Activated CD8-positive, alpha-beta T cell treated with anti-CD3 and anti-CD28 coated beads for 36 hours (primary cell): ENCODE results near the gene SNX12. TPM values are rescaled to one million over a fixed set of nuclear protein-coding genes. Genes with fewer than 3 reads are reported as not detected.
"Not testable (repeated sequence)": the region's sequence is repeated elsewhere in the genome, so short reads cannot be mapped to it uniquely, and the experiment has no call there.

Source experiments
- ATAC-seq: fragments of 200-7000 bp; cut with Tn5 transposase; one replicate; pipeline ENCODE4 v1.10.0; 2021; ENCODE audit warnings: mild to moderate bottlenecking, moderate library complexity
- CTCF ChIA-PET: fragments of 350-600 bp; sonication (Branson Sonifier 250); formaldehyde crosslinking; loops from one replicate; lab custom pipeline; 2021; ENCODE audit warnings: antibody characterized with exemption; lab: Charles Lee
- POLR2A ChIA-PET: fragments of 350-600 bp; sonication (Branson Sonifier 250); formaldehyde crosslinking; loops from one replicate; lab custom pipeline; 2021; ENCODE audit warnings: antibody characterized with exemption; lab: Charles Lee
- DNase-seq: peaks from one replicate; pipeline ENCODE4 v3.0.0-alpha.2; 2020
- H3K27ac Mint-ChIP-seq: one replicate; pipeline ENCODE4 v1.8.0; 2021; ENCODE audit warnings: mild to moderate bottlenecking, mixed read lengths
- H3K27me3 Mint-ChIP-seq: one replicate; pipeline ENCODE4 v1.8.0; 2021; ENCODE audit warnings: mixed read lengths
- H3K36me3 Mint-ChIP-seq: one replicate; pipeline ENCODE4 v1.8.0; 2021; ENCODE audit warnings: low read depth, mixed read lengths
- H3K4me1 Mint-ChIP-seq: one replicate; pipeline ENCODE4 v1.8.0; 2021; ENCODE audit warnings: low read depth, mixed read lengths
- H3K4me3 Mint-ChIP-seq: one replicate; pipeline ENCODE4 v1.8.0; 2021; ENCODE audit warnings: mild to moderate bottlenecking, moderate library complexity, mixed read lengths
- H3K9me3 Mint-ChIP-seq: one replicate; pipeline ENCODE4 v1.8.0; 2021; ENCODE audit warnings: mixed read lengths
- CTCF ChIP-seq: fragments of 200-600 bp; IDR thresholded peaks from one replicate; pipeline ENCODE4 v1.8.0; 2022; ENCODE audit warnings: antibody characterized with exemption, mild to moderate bottlenecking
- intact Hi-C: fragments of 100-400 bp; cut with micrococcal nuclease; formaldehyde crosslinking; loops from one replicate; pipeline ENCODE4 v1.10.0; 2022
- total RNA-seq, 2 experiments: library from RNA; stranded (reverse); gene quantifications; one replicate each; pipeline ENCODE4 v1.2.3, GENCODE V29; 2021

The SNX12 gene
- total RNA-seq, 2 experiments from 2014 or later: 33.5 to 34.6 TPM

DNA sequence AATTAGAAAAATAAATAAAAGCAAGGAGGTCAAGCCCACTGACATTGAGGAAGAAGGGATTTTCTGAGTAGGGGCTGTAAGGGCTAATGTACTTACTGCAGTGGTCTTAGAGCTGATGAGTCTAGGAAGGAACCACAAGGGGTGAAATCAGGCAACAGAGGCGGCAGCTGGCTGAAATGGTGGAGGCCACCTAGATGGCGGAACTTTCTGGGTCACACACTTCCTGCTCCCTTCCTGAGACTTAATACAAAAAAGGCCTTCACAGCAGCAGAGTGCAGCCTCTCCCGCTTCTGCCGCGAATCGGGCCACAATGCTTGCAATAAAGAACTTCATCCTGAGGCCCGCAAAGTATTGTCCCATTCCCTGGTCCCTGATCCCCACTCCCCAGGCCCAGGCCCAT, 15.4 kb downstream of the SNX12 start:
- ATAC-seq: no peak
- Mint-ChIP-seq H3K27me3 (no peaks in the 10 kb centered on the region), H3K4me3 (no peak overlapping the region), H3K4me1 (peaks cover 11% of the 10 kb centered on the region), H3K27ac (no peak overlapping the region), H3K36me3 (peaks cover 10% of the 10 kb centered on the region), H3K9me3 (no peaks in the 10 kb centered on the region)
- ChIA-PET POLR2A (no interaction called here), CTCF (no interaction called here)
- intact Hi-C loops: no loop called here
- no peak for DNase-seq
- TF ChIP-seq CTCF: no peak

- H3K4me3 Mint-ChIP-seq, intact Hi-C loops, POLR2A ChIA-PET, CTCF ChIA-PET, H3K4me1 Mint-ChIP-seq, H3K9me3 Mint-ChIP-seq, H3K27ac Mint-ChIP-seq, H3K27me3 Mint-ChIP-seq, DNase-seq, ATAC-seq, H3K36me3 Mint-ChIP-seq: not testable (repeated sequence)
These were observed 20.2 kb downstream of the SNX12 start for GRCh38 chrX:71047891-71048290.

GRCh38 chrX:71017396-71017939, 50.7 kb downstream of the SNX12 start:
- TF ChIP-seq CTCF: no peak
- intact Hi-C loops: no loop called here
- Mint-ChIP-seq H3K4me3 (no peak overlapping the region), H3K9me3 (no peaks in the 10 kb centered on the region), H3K4me1 (no peaks in the 10 kb centered on the region), H3K36me3 (no peaks in the 10 kb centered on the region), H3K27ac (no peak overlapping the region), H3K27me3 (no peaks in the 10 kb centered on the region)
- DNase-seq (no peak), ATAC-seq (no peak)
- ChIA-PET POLR2A (interaction anchor here (0.7 kb wide), 1 partner anchor 206 kb away, joined by 3 read pairs; no protein-coding TSS in a partner anchor), CTCF (no interaction called here)

Other genes starting within 250 kb of the SNX12 start
- gene TEX11, start 159.6 kb downstream of the SNX12 start, total RNA-seq: not detected
- gene SLC7A3, start 137.2 kb downstream of the SNX12 start, total RNA-seq: 1 to 10 TPM; 3.2 to 3.8 TPM
- gene FOXO4, start 27.5 kb upstream of the SNX12 start, total RNA-seq: 1 to 10 TPM; 6.0 to 8.7 TPM
- 10 to 100 TPM; 17.3 to 20.0 TPM for gene CXorf65, start 38.4 kb upstream of the SNX12 start, total RNA-seq
- gene IL2RG, start 43.2 kb upstream of the SNX12 start, total RNA-seq: 100 to 1,000 TPM; 302 to 310 TPM
- gene MED12, start 50.3 kb upstream of the SNX12 start, total RNA-seq: 10 to 100 TPM; 49.2 to 52.0 TPM
- gene NLGN3, start 76.5 kb upstream of the SNX12 start, total RNA-seq: under 1 TPM; 0.54 to 0.63 TPM
- gene GJB1, start 154.9 kb upstream of the SNX12 start, total RNA-seq: not detected
- gene ZMYM3, start 185.8 kb upstream of the SNX12 start, total RNA-seq: 10 to 100 TPM; 25.8 to 27.5 TPM
- 100 to 1,000 TPM; 461 to 487 TPM for gene NONO, start 215.3 kb upstream of the SNX12 start, total RNA-seq
- 1 to 10 TPM; 5.3 to 6.7 TPM for gene ITGB1BP2, start 233.4 kb upstream of the SNX12 start, total RNA-seq